ENCODE data around the gene PITX1. TPM values are rescaled to one million over a fixed set of nuclear protein-coding genes. Genes with fewer than 3 reads are reported as not detected.

The PITX1 gene
- total RNA-seq, 2 experiments from 2014 or later = 56.3 to 76.4 TPM

DNA sequence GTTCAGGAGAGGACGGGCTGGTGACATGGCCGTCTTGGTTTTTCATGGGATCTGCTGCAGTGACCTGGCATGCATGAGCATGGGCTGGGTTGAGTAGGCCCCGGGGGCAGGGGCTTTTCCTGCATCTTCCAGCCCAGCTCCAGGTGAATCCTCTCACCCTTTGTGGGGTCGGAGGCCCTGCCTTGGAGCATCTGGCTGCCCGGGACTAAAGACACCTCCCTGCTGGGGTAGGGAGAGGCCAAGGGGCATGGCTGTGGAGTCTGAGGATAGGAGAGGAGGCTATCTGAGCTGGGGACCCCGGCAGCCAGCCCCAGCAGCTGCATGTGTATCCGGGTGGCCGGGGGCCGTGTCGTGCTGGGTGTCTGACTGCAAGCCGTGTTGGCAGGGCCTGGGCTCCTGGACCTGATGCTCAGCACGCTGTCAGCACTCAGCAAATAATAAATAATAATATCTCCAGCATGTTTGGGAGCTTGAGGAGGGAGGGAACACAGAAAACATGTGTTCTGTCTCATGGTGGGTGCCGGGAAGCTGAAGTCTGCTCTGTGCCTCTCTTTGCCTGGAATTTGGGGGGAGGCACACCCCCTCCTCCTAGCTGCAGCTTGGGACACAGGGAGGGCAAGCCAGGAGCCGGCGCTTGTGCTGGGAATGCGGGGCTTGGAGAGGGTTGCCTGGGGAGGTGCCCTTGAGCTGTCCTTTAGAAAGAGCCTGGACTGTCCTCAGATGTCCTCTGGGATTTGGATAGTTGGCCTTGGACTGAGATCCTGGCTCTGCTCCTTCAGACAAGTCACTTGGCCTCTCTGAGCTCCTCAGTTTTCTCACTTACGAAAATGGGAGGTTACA is 28.4 kb upstream of the PITX1 start:
- TF ChIP-seq, protein P1, sequence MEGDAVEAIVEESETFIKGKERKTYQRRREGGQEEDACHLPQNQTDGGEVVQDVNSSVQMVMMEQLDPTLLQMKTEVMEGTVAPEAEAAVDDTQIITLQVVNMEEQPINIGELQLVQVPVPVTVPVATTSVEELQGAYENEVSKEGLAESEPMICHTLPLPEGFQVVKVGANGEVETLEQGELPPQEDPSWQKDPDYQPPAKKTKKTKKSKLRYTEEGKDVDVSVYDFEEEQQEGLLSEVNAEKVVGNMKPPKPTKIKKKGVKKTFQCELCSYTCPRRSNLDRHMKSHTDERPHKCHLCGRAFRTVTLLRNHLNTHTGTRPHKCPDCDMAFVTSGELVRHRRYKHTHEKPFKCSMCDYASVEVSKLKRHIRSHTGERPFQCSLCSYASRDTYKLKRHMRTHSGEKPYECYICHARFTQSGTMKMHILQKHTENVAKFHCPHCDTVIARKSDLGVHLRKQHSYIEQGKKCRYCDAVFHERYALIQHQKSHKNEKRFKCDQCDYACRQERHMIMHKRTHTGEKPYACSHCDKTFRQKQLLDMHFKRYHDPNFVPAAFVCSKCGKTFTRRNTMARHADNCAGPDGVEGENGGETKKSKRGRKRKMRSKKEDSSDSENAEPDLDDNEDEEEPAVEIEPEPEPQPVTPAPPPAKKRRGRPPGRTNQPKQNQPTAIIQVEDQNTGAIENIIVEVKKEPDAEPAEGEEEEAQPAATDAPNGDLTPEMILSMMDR (conservative IDR thresholded peaks at IDR 0.05; ENCODE audit: low read length) = no peak
- no peak for TF ChIP-seq EZH2phosphoT487 (IDR thresholded peaks at IDR 0.05; ENCODE audit: borderline replicate concordance, low read depth, low read length)
- intact Hi-C loops (cut with micrococcal nuclease; ENCODE audit: unreplicated experiment) = no loop called here
- no peak for DNase-seq (ENCODE audit: low spot score)
- POLR2A ChIA-PET = interaction anchor here (1.0 to 2.3 kb wide), 4 partner anchors 8 to 116 kb away, joined by 4 to 18 read pairs (median 6); no protein-coding TSS in a partner anchor
- no peaks in the 10 kb centered on the region for H3K9me2 ChIP-seq (ENCODE audit: insufficient read depth, low read length)
- no peaks in the 10 kb centered on the region for H3K36me3 ChIP-seq (ENCODE audit: insufficient read depth, low read length)
- H3K4me1 ChIP-seq (ENCODE audit: insufficient read depth, low read length, poor library complexity, severe bottlenecking) = peaks cover 49% of the 10 kb centered on the region
- CTCF ChIA-PET (ENCODE audit: unreplicated experiment) = no interaction called here
- no peaks in the 10 kb centered on the region for H3K9me3 ChIP-seq (ENCODE audit: low read length)
- no TSS peak for BruUV-seq (replicated peaks)
- H3K4me2 ChIP-seq (ENCODE audit: low read length) = no peak overlapping the region
- H3K79me2 ChIP-seq (ENCODE audit: insufficient read depth, low read depth, low read length) = no peaks in the 10 kb centered on the region
- H3K4me3 ChIP-seq (ENCODE audit: low read depth, low read length, poor library complexity, severe bottlenecking) = no peak overlapping the region
- H3K27ac ChIP-seq (ENCODE audit: low read depth, low read length, poor library complexity, severe bottlenecking) = no peak overlapping the region
- H4K20me1 ChIP-seq (ENCODE audit: insufficient read depth, low read length) = no peaks in the 10 kb centered on the region
- no peak overlapping the region for H2AFZ ChIP-seq (ENCODE audit: low read length)

DNA sequence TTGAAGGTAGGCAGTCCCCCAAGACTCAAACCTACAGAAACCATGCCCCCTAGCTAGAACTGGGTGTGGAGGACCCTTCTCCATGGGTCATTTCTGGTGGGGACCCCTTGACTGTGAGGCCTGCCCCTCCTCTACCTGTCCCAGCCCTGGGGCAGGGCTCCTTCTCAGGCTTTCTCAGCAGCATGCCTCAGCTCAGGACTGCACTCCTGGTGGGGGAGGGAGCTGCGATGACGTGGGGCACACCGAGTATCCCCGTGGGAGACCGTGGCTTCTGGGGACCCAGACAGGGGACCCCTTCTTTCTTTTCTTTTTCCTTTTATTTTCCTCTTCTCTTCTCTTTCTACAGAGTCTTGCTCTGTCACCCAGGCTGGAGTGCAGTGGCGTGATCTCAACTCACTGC is 27.0 kb upstream of the PITX1 start:
- Histone ChIP-seq H2AFZ (ENCODE audit: low read length) (no peak overlapping the region), H3K9me3 (ENCODE audit: low read length) (no peaks in the 10 kb centered on the region), H4K20me1 (ENCODE audit: insufficient read depth, low read length) (no peaks in the 10 kb centered on the region), H3K4me2 (ENCODE audit: low read length) (no peak overlapping the region), H3K27ac (ENCODE audit: low read depth, low read length, poor library complexity, severe bottlenecking) (no peak overlapping the region), H3K79me2 (ENCODE audit: insufficient read depth, low read depth, low read length) (no peaks in the 10 kb centered on the region; the same call in 1 of the 2 replicates), H3K36me3 (ENCODE audit: insufficient read depth, low read length) (no peaks in the 10 kb centered on the region), H3K4me1 (ENCODE audit: insufficient read depth, low read length, poor library complexity, severe bottlenecking) (peaks cover 53% of the 10 kb centered on the region), H3K9me2 (ENCODE audit: insufficient read depth, low read length) (no peaks in the 10 kb centered on the region), H3K4me3 (ENCODE audit: low read depth, low read length, poor library complexity, severe bottlenecking) (no peak overlapping the region)
- intact Hi-C loops (cut with micrococcal nuclease; ENCODE audit: unreplicated experiment) = no loop called here
- no peak for DNase-seq (ENCODE audit: low spot score)
- no peak for TF ChIP-seq EZH2phosphoT487 (IDR thresholded peaks at IDR 0.05; ENCODE audit: borderline replicate concordance, low read depth, low read length)
- TF ChIP-seq, protein P1 (conservative IDR thresholded peaks at IDR 0.05; ENCODE audit: low read length) = no peak
- POLR2A ChIA-PET = interaction anchor here (0.7 kb wide), 1 partner anchor 304 kb away, joined by 3 read pairs; no protein-coding TSS in a partner anchor
- CTCF ChIA-PET (ENCODE audit: unreplicated experiment) = no interaction called here
- no TSS peak for BruUV-seq (replicated peaks)

DNA sequence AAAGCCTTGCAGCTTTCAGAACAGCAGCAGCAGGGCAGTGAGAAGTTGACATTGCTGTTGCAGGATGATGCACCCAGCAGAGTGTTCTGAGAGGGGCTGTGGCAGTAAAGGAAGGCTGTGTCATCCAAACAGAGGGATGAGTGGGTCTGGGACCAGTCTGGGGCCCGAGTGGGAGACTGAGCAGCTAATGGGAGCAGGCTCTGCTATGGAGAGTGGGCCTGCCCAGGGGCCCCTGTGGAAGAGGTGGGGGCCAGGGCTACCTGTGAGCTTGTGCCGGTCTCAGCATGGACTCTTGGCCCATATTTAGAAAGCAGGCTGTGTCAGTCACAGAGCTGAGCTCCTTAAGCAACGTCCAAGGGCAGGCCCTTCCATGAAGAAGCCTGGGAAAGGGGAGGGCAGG is 26.0 kb upstream of the PITX1 start:
- Histone ChIP-seq H2AFZ (ENCODE audit: low read length) (no peak overlapping the region), H3K4me2 (ENCODE audit: low read length) (no peak overlapping the region), H3K4me1 (ENCODE audit: insufficient read depth, low read length, poor library complexity, severe bottlenecking) (peaks cover 63% of the 10 kb centered on the region), H3K9me3 (ENCODE audit: low read length) (no peaks in the 10 kb centered on the region), H3K27ac (ENCODE audit: low read depth, low read length, poor library complexity, severe bottlenecking) (no peak overlapping the region), H3K9me2 (ENCODE audit: insufficient read depth, low read length) (no peaks in the 10 kb centered on the region), H3K79me2 (ENCODE audit: insufficient read depth, low read depth, low read length) (peaks cover under 1% of the 10 kb centered on the region; the same call in 1 of the 2 replicates), H3K4me3 (ENCODE audit: low read depth, low read length, poor library complexity, severe bottlenecking) (no peak overlapping the region), H4K20me1 (ENCODE audit: insufficient read depth, low read length) (no peaks in the 10 kb centered on the region), H3K36me3 (ENCODE audit: insufficient read depth, low read length) (no peaks in the 10 kb centered on the region)
- POLR2A ChIA-PET = interaction anchor here (0.7 to 1.9 kb wide), 2 partner anchors 119 to 303 kb away, joined by 3 to 5 read pairs; no protein-coding TSS in a partner anchor
- TF ChIP-seq EZH2phosphoT487 (IDR thresholded peaks at IDR 0.05; ENCODE audit: borderline replicate concordance, low read depth, low read length) = no peak
- TF ChIP-seq, protein P1 (conservative IDR thresholded peaks at IDR 0.05; ENCODE audit: low read length) = no peak
- no peak for DNase-seq (ENCODE audit: low spot score)
- no TSS peak for BruUV-seq (replicated peaks)
- CTCF ChIA-PET (ENCODE audit: unreplicated experiment) = no interaction called here
- intact Hi-C loops (cut with micrococcal nuclease; ENCODE audit: unreplicated experiment) = no loop called here
